GM10248 (cell line): Measurements from ENCODE around the gene NEK10.
"Not testable (repeated sequence)": the region's sequence is repeated elsewhere in the genome, so short reads cannot be mapped to it uniquely, and the experiment has no call there.

Source experiments
- CTCF ChIA-PET: fragments of 300-600 bp; sonication (Branson Sonifier 250); formaldehyde crosslinking; extraction: SDS; loops from one replicate; lab custom pipeline; 2021; ENCODE audit warnings: antibody characterized with exemption; lab: Yijun Ruan, JAX
- POLR2A ChIA-PET: fragments of 350-650 bp; sonication (Branson Sonifier 250); formaldehyde crosslinking; extraction: SDS; loops from one replicate; lab custom pipeline; 2020; ENCODE audit warnings: antibody characterized with exemption; lab: Yijun Ruan, JAX
- DNase-seq: peaks from one replicate; pipeline ENCODE4 v3.0.0; 2012; ENCODE audit errors: extremely low spot score
- TF ChIP-seq, protein P1 (sequence below): IDR thresholded peaks from 2 replicates; pipeline ENCODE4 v1.5.1; 2012; ENCODE audit warnings: mild to moderate bottlenecking, low read depth; ENCODE audit errors: extremely low read depth, missing control alignments, control extremely low read depth

NEK10 gene

DNA sequence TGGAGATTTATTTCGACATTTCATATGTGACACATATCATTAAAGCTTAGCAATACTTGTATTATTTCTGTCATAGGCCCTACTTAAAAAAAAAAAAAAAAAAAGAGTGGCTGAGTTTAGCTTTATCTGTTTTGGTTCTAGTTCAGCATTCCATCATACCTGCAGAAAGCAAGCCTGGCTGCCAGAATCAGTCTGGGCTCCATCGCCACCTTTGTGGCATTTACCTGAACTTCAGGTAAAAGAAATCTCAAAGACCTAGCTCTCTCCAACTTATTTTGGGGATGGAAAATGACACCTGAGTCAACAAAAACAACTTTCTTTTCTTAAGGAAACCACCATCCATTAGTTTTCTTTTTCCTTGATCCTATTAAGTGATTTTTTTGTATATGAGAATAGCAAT lies 82.1 kb downstream of the NEK10 start:
- ChIA-PET POLR2A (no interaction called here), CTCF (no interaction called here)
- no peak for DNase-seq
- TF ChIP-seq, protein P1, sequence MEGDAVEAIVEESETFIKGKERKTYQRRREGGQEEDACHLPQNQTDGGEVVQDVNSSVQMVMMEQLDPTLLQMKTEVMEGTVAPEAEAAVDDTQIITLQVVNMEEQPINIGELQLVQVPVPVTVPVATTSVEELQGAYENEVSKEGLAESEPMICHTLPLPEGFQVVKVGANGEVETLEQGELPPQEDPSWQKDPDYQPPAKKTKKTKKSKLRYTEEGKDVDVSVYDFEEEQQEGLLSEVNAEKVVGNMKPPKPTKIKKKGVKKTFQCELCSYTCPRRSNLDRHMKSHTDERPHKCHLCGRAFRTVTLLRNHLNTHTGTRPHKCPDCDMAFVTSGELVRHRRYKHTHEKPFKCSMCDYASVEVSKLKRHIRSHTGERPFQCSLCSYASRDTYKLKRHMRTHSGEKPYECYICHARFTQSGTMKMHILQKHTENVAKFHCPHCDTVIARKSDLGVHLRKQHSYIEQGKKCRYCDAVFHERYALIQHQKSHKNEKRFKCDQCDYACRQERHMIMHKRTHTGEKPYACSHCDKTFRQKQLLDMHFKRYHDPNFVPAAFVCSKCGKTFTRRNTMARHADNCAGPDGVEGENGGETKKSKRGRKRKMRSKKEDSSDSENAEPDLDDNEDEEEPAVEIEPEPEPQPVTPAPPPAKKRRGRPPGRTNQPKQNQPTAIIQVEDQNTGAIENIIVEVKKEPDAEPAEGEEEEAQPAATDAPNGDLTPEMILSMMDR = no peak

DNA sequence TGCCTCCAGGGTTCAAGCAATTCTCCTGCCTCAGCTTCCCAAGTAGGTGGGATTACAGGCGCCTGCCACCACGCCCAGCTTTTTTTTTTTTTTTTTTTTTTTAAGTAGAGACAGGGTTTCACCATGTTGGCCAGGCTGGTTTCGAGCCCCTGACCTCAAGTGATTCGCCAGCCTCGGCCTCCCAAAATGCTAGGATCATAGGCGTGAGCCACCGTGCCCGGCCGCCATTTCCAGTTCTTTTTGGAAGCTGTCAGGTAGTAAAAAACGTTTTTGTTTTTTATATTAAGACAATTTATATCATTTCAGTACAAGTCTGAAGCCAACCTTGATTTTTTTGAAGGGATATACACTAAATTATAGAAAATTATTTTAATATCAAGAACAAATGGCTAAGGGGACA lies 82.7 kb downstream of the NEK10 start:
- POLR2A ChIA-PET, DNase-seq, CTCF ChIA-PET: not testable (repeated sequence)

DNA sequence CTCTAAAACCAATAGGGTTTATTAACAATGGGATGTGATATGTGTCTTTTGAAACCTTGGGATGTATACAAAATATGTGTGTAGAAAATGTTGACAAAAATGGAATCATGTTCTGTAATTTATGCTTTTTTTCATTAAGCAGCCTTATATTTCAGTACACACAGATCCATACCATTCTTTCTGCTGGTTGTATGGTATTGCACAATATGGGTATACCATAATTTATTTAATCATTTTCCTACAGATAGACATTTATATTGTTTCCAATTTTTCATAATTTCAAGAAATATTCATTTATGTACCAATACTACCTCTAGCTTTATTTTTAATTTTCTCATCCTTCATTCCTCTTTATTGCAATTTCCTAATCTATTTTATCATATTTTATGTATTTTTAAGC lies 83.5 kb downstream of the NEK10 start:
- POLR2A ChIA-PET = no interaction called here
- no peak for DNase-seq
- TF ChIP-seq, protein P1 = no peak
- CTCF ChIA-PET = no interaction called here

DNA sequence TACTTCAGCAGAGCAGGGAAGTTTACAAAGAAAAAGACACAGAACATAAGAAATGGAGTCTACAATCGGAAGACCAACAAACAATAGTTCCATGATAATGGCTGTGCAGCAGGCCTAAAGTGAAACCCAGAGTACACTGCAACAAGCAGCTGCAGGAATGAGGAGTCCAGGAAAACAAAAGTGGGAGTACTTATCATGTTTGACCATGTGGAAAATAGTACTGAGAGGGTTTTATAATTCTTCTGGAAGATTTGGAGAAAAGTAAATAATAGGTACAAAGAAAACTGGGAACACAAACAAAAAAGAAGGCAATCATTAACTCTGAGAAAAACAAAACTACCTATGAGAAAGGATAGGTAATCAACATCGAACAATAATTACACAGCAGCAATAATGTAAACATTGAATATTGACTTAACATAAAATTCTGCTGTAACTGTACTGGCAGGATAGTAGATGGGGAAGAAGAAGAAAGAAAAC lies 87.5 kb downstream of the NEK10 start:
- ChIA-PET POLR2A (no interaction called here), CTCF (no interaction called here)
- TF ChIP-seq, protein P1 = no peak
- DNase-seq = no peak

DNA sequence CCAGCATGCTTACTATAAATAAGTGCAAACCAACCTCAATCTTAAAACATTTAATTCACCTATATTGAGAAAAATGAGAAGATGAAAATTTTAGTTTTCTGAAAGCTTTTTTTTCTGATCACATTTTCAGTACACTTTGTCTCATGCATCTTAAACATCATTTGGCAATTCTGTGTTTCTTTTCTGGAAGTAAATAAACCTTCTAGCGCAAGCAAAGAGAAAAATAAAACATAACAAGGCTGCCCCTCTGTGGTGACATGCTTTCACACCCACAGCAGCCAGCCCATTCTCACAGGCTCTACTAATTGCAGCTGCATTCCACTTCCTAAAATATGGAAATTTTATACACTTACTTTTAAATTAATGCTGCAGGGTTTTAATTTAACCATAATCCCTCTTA lies 90.1 kb downstream of the NEK10 start:
- no peak for DNase-seq
- TF ChIP-seq, protein P1 = no peak
- CTCF ChIA-PET = interaction anchor here (1.8 kb wide), 1 partner anchor 26 kb away, joined by 3 read pairs; no protein-coding TSS in a partner anchor
- POLR2A ChIA-PET = no interaction called here

DNA sequence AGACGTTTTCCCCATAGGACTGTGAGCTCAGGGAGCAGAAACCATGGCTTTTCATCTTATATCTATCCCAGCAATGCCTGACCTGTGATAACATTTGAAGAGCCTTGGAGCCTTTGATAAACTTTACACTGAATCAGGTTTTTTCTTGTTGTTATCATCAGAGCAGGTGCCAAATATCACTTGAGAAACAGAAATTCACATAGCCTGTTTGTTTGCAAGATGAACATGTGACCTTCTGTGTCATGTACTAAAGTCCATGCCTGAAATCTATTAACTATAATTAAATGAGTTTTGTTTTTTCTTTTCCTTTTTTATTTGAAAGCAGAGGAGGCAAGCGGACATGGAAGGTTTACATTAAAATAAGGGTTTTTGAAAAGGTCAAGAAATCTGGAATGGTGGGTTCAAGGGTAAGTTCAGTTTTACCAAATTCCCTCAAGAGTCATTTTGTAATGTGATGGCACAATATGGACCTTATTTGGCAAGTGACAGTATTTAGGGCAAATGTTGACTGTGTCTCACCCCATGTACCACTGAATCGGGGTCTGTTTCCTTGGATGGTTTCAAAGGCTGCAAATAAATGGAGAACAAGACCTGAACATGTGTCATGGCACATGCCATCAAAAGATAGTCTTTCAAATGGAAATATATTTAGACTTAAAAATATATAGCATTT lies 90.7 kb downstream of the NEK10 start:
- DNase-seq = no peak
- TF ChIP-seq, protein P1 = no peak
- CTCF ChIA-PET = interaction anchor here (1.8 kb wide), 1 partner anchor 26 kb away, joined by 3 read pairs; no protein-coding TSS in a partner anchor
- POLR2A ChIA-PET = no interaction called here

DNA sequence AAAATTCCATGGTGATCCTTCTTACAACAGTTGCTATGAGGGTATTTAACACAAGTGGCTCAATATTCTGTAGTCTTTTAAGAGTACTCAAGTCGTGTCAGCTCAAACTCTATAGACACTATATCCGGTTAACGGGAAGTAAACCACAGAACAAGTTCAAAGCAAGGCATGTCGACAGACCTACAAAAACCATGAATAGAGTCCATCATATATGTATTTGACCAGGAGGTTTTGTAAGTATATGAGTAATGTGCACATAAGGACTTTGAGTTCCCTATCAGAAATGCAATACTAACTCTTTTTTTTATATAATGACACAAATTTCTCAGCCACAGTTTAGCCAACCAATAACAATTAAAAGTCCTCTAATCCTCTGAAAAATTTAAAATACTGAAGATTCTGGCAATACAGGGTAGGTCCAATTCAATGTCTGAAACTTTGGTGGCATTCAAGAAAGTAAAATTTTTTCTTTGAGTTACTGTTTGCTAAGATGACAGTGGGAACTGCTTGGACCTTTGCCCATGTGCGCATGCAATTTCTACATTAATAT lies 93.7 kb downstream of the NEK10 start:
- no peak for DNase-seq
- ChIA-PET POLR2A (no interaction called here), CTCF (interaction anchor here (3.5 kb wide), 1 partner anchor 22 kb away, joined by 14 read pairs; no protein-coding TSS in a partner anchor)
- TF ChIP-seq, protein P1 = no peak
